GM12872 (cell line): ENCODE results near the gene TM7SF3.

Experiments used
- CTCF ChIP-seq: IDR thresholded peaks from 3 replicates; pipeline ENCODE4 v1.5.1; 2011; ENCODE audit warnings: low read depth, mild to moderate bottlenecking, low read length, moderate library complexity; ENCODE audit not compliant: insufficient read depth

The TM7SF3 gene

DNA sequence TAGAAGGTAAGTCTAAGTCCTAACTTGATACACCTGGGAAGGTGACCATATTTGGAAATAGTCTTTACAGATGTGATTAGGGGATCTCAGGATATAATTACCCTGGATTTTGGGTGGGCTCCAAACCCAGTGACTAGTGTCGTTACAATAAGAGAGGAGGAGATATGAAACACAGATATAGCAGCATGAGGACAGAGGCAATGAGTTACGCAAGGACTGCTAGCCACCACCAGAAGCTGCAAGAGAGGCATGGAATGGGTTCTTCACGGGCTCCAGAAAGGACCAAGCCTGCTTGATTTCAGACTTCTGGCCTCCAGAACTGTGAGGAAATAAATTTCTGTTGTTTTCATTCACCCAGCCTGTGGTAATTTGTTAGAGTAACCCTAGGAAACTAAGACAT, 47.3 kb downstream of the TM7SF3 start:
- no peak for TF ChIP-seq CTCF

GRCh38 chr12:26963413-26963812, 50.8 kb downstream of the TM7SF3 start:
- TF ChIP-seq CTCF, result no peak

DNA sequence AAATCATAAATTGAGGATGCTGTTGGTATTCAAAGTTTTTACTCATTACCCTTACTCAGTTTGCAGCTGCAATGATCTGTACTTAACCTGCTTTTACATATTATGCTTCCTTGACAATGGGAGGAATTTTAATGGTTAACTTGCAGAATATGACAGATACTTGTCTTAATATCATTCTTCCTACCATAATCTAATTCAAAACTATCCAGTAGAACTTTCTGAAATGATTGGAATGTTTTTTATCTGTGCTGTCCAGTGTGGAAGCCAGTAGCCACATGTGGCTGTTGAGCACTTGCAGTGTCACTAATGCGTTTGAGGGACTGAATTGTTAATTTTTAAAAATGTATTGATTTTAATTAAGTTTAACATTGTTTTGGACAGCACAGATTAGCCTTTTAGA, 52.4 kb downstream of the TM7SF3 start:
- TF ChIP-seq CTCF, result no peak

DNA sequence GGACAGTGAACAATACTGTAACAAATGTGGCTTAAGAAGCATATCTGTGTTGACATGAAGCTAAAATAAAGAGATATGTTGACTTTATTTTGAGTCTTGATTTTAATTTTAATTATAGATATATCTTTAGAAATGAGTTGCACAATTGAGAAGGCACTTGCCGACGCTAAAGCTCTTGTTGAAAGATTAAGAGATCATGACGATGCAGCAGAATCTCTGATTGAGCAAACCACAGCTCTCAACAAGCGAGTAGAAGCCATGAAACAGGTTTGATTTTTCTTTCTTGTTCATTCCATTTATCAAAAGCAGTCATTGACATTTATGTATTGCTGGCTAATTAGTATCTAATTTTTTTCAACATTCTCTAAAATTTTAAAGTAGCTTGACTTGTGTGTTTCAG, 60.2 kb downstream of the TM7SF3 start:
- no peak for TF ChIP-seq CTCF

- no peak for TF ChIP-seq CTCF
Measured at GRCh38 chr12:26953447-26953846, 60.7 kb downstream of the TM7SF3 start.

- TF ChIP-seq CTCF, result no peak
Measured at GRCh38 chr12:26948309-26948708, 65.9 kb downstream of the TM7SF3 start.

- no peak for TF ChIP-seq CTCF
Measured at GRCh38 chr12:26941215-26941594, 73.0 kb downstream of the TM7SF3 start.

- TF ChIP-seq CTCF, result no peak
Measured at GRCh38 chr12:26940516-26941214, 73.5 kb downstream of the TM7SF3 start.
